BLaER1 treated with 17β-estradiol and CSF1 and Interleukin-3, amounts not matched to agents 10 nM and 100 nM (cell line): ENCODE data around the gene NFKBIE.
A peak's percentile ranks its signal among the peaks of the same experiment; 100 is the strongest.

Experiments used
- H3K27ac ChIP-seq, 11 experiments: shearing (Covaris generic); formaldehyde crosslinking; 2 replicates each; pipeline ENCODE4 v1.8.1; 2022
- H3K27me3 ChIP-seq, 11 experiments: shearing (Covaris generic); formaldehyde crosslinking; 2 replicates each; pipeline ENCODE4 v1.8.1; 2022
- H3K36me3 ChIP-seq, 11 experiments: shearing (Covaris generic); formaldehyde crosslinking; 2 replicates each; pipeline ENCODE4 v1.8.1; 2022
- H3K4me1 ChIP-seq, 10 experiments: shearing (Covaris generic); formaldehyde crosslinking; 2 replicates each; pipeline ENCODE4 v1.8.1; 2022
- H3K4me2 ChIP-seq, 11 experiments: shearing (Covaris generic); formaldehyde crosslinking; 2 replicates each; pipeline ENCODE4 v1.8.1; 2022
- H3K4me3 ChIP-seq, 10 experiments: shearing (Covaris generic); formaldehyde crosslinking; 2 replicates each; pipeline ENCODE4 v1.8.1; 2022
- H3K9ac ChIP-seq, 11 experiments: shearing (Covaris generic); formaldehyde crosslinking; 2 replicates each; pipeline ENCODE4 v1.8.1; 2022
- H3K9me3 ChIP-seq, 11 experiments: shearing (Covaris generic); formaldehyde crosslinking; replicated peaks in 1 of 11; 2 replicates each; pipeline ENCODE4 v1.8.1; 2022
- H4K20me1 ChIP-seq, 11 experiments: shearing (Covaris generic); formaldehyde crosslinking; 2 replicates each; pipeline ENCODE4 v1.8.1; 2022
- Cebpa-rat ChIP-seq, 11 experiments: shearing (Covaris generic); IDR thresholded peaks; 2 replicates each; pipeline ENCODE4 v1.8.1; 2022

NFKBIE gene

GRCh38 chr6:44307217-44307616 is 41.9 kb upstream of the NFKBIE start:
- Histone ChIP-seq H3K27ac (no peak overlapping the region), H3K36me3 (peaks cover 92 to 100% (median 98%) of the 10 kb centered on the region in 11 experiments), H4K20me1 (peaks cover 0 to 36% (median 10%) of the 10 kb centered on the region in 11 experiments; a peak in 12 of 22 replicates), H3K4me2 (no peak overlapping the region), H3K9me3 (no peaks in the 10 kb centered on the region), H3K4me1 (peaks cover 6 to 17% (median 8%) of the 10 kb centered on the region in 10 experiments), H3K4me3 (no peak overlapping the region), H3K27me3 (no peaks in the 10 kb centered on the region), H3K9ac (no peak overlapping the region)
- TF ChIP-seq Cebpa-rat (IDR thresholded peaks at IDR 0.05) = no peak

GRCh38 chr6:44306710-44307109 is 41.4 kb upstream of the NFKBIE start:
- H3K27ac ChIP-seq = no peak overlapping the region
- peaks cover 0 to 41% (median 10%) of the 10 kb centered on the region in 11 experiments; a peak in 9 of 22 replicates for H4K20me1 ChIP-seq
- peaks cover 95 to 100% (median 100%) of the 10 kb centered on the region in 11 experiments for H3K36me3 ChIP-seq

GRCh38 chr6:44305200-44305725 is 39.9 kb upstream of the NFKBIE start:
- H3K27ac ChIP-seq = peak overlapping the region in 4 of 11 experiments; percentile 9 to 63 (median 33); a peak in 6 of 22 replicates
- no peak overlapping the region for H3K4me2 ChIP-seq
- H3K4me3 ChIP-seq = no peak overlapping the region
- no peaks in the 10 kb centered on the region for H3K9me3 ChIP-seq
- H3K4me1 ChIP-seq = peaks cover 0 to 17% (median 0%) of the 10 kb centered on the region in 10 experiments; a peak in 7 of 20 replicates
- H3K9ac ChIP-seq = no peak overlapping the region
- peaks cover 0 to 55% (median 10%) of the 10 kb centered on the region in 11 experiments; a peak in 10 of 22 replicates for H4K20me1 ChIP-seq
- TF ChIP-seq Cebpa-rat (IDR thresholded peaks at IDR 0.05) = no peak
- H3K27me3 ChIP-seq = peaks cover 0 to 7% (median 0%) of the 10 kb centered on the region in 11 experiments; a peak in 1 of 22 replicates
- peaks cover 90 to 100% (median 99%) of the 10 kb centered on the region in 11 experiments for H3K36me3 ChIP-seq

More at GRCh38 chr6:44306710-44307109, 41.4 kb upstream of the NFKBIE start:
- H3K4me1 ChIP-seq = peaks cover under 1 to 17% (median 5%) of the 10 kb centered on the region in 10 experiments; a peak in 19 of 20 replicates
- no peaks in the 10 kb centered on the region for H3K27me3 ChIP-seq
- H3K4me3 ChIP-seq = no peak overlapping the region
- H3K4me2 ChIP-seq = no peak overlapping the region
- H3K9me3 ChIP-seq = no peaks in the 10 kb centered on the region
- 0 out of 22 replicates have a peak overlapping the region, but pooled peaks of 1 of the 11 experiments have one; percentile 11 for H3K9ac ChIP-seq
- TF ChIP-seq Cebpa-rat (IDR thresholded peaks at IDR 0.05) = no peak

- no peak overlapping the region for H3K9ac ChIP-seq
- H3K4me2 ChIP-seq = no peak overlapping the region
- H3K27me3 ChIP-seq = peaks cover 0 to 10% (median 1%) of the 10 kb centered on the region in 11 experiments; a peak in 14 of 22 replicates
- H4K20me1 ChIP-seq = peaks cover 0 to 63% (median 10%) of the 10 kb centered on the region in 11 experiments; a peak in 12 of 22 replicates
- peak overlapping the region in 4 of 11 experiments; percentile 9 to 63 (median 33); a peak in 6 of 22 replicates for H3K27ac ChIP-seq
- H3K4me3 ChIP-seq = no peak overlapping the region
- no peaks in the 10 kb centered on the region for H3K9me3 ChIP-seq
- H3K4me1 ChIP-seq = peaks cover 0 to 17% (median 0%) of the 10 kb centered on the region in 10 experiments; a peak in 7 of 20 replicates
- H3K36me3 ChIP-seq = peaks cover 88 to 100% (median 97%) of the 10 kb centered on the region in 11 experiments
- no peak for TF ChIP-seq Cebpa-rat (IDR thresholded peaks at IDR 0.05)
Observed at GRCh38 chr6:44304282-44305199, 39.2 kb upstream of the NFKBIE start.

GRCh38 chr6:44303842-44304241 is 38.5 kb upstream of the NFKBIE start:
- TF ChIP-seq Cebpa-rat (IDR thresholded peaks at IDR 0.05) = no peak
- Histone ChIP-seq H3K9ac (no peak overlapping the region), H3K27ac (no peak overlapping the region), H3K4me2 (no peak overlapping the region), H4K20me1 (peaks cover 0 to 70% (median 17%) of the 10 kb centered on the region in 11 experiments; a peak in 16 of 22 replicates), H3K9me3 (no peaks in the 10 kb centered on the region), H3K4me1 (peaks cover 0 to 17% (median 0%) of the 10 kb centered on the region in 10 experiments; a peak in 7 of 20 replicates), H3K27me3 (peaks cover 4 to 17% (median 8%) of the 10 kb centered on the region in 11 experiments), H3K4me3 (no peak overlapping the region), H3K36me3 (peaks cover 88 to 100% (median 92%) of the 10 kb centered on the region in 11 experiments)

- H3K9ac ChIP-seq = peak overlapping the region in 1 of 11 experiments; percentile 15; a peak in 1 of 22 replicates
- peaks cover 0 to 80% (median 26%) of the 10 kb centered on the region in 11 experiments; a peak in 16 of 22 replicates for H4K20me1 ChIP-seq
- H3K36me3 ChIP-seq = peaks cover 78 to 97% (median 82%) of the 10 kb centered on the region in 11 experiments
- H3K4me2 ChIP-seq = peak overlapping the region in 1 of 11 experiments; percentile 24; a peak in 2 of 22 replicates
- peaks cover 0 to 17% (median 0%) of the 10 kb centered on the region in 10 experiments; a peak in 7 of 20 replicates for H3K4me1 ChIP-seq
- no peak overlapping the region for H3K27ac ChIP-seq
- TF ChIP-seq Cebpa-rat (IDR thresholded peaks at IDR 0.05) = no peak
- peaks cover 14 to 27% (median 18%) of the 10 kb centered on the region in 11 experiments for H3K27me3 ChIP-seq
- H3K4me3 ChIP-seq = no peak overlapping the region
- no peaks in the 10 kb centered on the region for H3K9me3 ChIP-seq
Observed at GRCh38 chr6:44302856-44303255, 37.5 kb upstream of the NFKBIE start.

GRCh38 chr6:44301782-44302564 is 36.6 kb upstream of the NFKBIE start:
- H4K20me1 ChIP-seq = peaks cover 0 to 88% (median 35%) of the 10 kb centered on the region in 11 experiments; a peak in 17 of 22 replicates
- no peak overlapping the region for H3K4me3 ChIP-seq
- H3K9me3 ChIP-seq = no peaks in the 10 kb centered on the region
- TF ChIP-seq Cebpa-rat (IDR thresholded peaks at IDR 0.05) = no peak
- peaks cover 0 to 17% (median 0%) of the 10 kb centered on the region in 10 experiments; a peak in 7 of 20 replicates for H3K4me1 ChIP-seq
- H3K36me3 ChIP-seq = peaks cover 69 to 88% (median 74%) of the 10 kb centered on the region in 11 experiments
- peaks cover 22 to 36% (median 27%) of the 10 kb centered on the region in 11 experiments for H3K27me3 ChIP-seq
- peak overlapping the region in 1 of 11 experiments; percentile 15; a peak in 1 of 22 replicates for H3K9ac ChIP-seq
- H3K4me2 ChIP-seq = peak overlapping the region in 3 of 11 experiments; percentile 11 to 24 (median 24); a peak in 5 of 22 replicates
- H3K27ac ChIP-seq = no peak overlapping the region

- H4K20me1 ChIP-seq = peaks cover 0 to 91% (median 41%) of the 10 kb centered on the region in 11 experiments; a peak in 17 of 22 replicates
- H3K4me3 ChIP-seq = no peak overlapping the region
- no peaks in the 10 kb centered on the region for H3K9me3 ChIP-seq
- H3K4me2 ChIP-seq = no peak overlapping the region
- H3K4me1 ChIP-seq = peaks cover 0 to 17% (median 0%) of the 10 kb centered on the region in 10 experiments; a peak in 7 of 20 replicates
- H3K36me3 ChIP-seq = peaks cover 61 to 79% (median 65%) of the 10 kb centered on the region in 11 experiments
- no peak for TF ChIP-seq Cebpa-rat (IDR thresholded peaks at IDR 0.05)
- peaks cover 31 to 45% (median 36%) of the 10 kb centered on the region in 11 experiments for H3K27me3 ChIP-seq
- no peak overlapping the region for H3K27ac ChIP-seq
- H3K9ac ChIP-seq = no peak overlapping the region
Observed at GRCh38 chr6:44301106-44301505, 35.8 kb upstream of the NFKBIE start.
